ENCODE results near the gene RAB6B.

DNA sequence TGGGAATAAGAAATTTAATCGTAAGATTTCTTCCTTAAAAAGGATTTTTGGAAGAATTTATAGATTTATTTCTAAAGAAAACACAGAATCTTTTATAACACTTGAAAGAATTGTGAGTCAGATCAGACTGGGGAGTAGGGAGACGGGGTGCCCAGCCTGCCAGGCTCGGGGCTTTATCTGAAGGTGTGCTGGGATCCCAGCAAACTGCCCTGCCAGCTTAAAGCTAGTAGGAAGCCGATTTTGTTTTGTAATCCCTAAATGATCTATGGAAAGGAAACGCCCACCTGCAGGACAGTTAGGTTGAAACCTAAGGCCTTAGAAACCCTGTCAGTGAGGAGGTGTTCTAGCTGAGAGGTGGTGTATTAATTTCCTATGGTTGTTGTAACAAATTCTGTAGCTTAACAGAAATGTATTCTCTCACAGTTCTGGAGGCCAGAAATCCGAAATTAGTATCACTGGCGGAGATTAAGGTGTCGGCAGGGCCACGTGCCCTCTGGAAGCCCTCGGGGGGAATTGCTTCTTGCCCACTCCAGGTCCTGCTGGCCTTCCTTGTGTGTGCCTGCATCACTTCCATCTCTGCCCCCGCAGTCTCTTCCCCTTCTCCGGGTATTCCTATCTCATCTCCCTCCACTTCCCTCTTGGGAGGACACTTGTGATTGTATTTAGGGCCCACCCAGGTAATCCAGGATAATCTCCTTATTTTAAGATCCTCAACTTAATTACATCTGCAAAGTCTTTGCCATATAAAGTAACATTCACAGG, 19.3 kb upstream of the RAB6B start:
- TF ChIP-seq, protein P1, sequence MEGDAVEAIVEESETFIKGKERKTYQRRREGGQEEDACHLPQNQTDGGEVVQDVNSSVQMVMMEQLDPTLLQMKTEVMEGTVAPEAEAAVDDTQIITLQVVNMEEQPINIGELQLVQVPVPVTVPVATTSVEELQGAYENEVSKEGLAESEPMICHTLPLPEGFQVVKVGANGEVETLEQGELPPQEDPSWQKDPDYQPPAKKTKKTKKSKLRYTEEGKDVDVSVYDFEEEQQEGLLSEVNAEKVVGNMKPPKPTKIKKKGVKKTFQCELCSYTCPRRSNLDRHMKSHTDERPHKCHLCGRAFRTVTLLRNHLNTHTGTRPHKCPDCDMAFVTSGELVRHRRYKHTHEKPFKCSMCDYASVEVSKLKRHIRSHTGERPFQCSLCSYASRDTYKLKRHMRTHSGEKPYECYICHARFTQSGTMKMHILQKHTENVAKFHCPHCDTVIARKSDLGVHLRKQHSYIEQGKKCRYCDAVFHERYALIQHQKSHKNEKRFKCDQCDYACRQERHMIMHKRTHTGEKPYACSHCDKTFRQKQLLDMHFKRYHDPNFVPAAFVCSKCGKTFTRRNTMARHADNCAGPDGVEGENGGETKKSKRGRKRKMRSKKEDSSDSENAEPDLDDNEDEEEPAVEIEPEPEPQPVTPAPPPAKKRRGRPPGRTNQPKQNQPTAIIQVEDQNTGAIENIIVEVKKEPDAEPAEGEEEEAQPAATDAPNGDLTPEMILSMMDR (conservative IDR thresholded peaks at IDR 0.05; ENCODE audit: low read depth, low read length): no peak
- TF ChIP-seq EZH2 (IDR thresholded peaks at IDR 0.05; ENCODE audit: borderline replicate concordance, low read depth, low read length, poor library complexity, severe bottlenecking): no peak
